Activated T-cell treated with anti-CD3 and anti-CD28 coated beads, Interleukin-2, amount 50 U/mL, for 72 hours (primary cell): Measurements from ENCODE around the gene NFYC. TPM values are rescaled to one million over a fixed set of nuclear protein-coding genes. Genes with fewer than 3 reads are reported as not detected.

Experiments
- ATAC-seq, 2 donors: fragments of 150-1000 bp; cut with Tn5 transposase; replicated peaks in 1 of 2; 2 replicates each; pipeline ENCODE4 v1.10.0; 2021; ENCODE audit warnings: moderate library complexity in 2 of 2, mild to moderate bottlenecking in 1 of 2
- DNase-seq, 2 donors: peaks; one replicate each; pipeline ENCODE4 v3.0.0; 2021 to 2022; ENCODE audit warnings: mixed read lengths in 1 of 2
- H3K27ac Mint-ChIP-seq: one replicate; pipeline ENCODE4 v1.8.0; 2022; ENCODE audit warnings: mild to moderate bottlenecking, moderate library complexity, mixed read lengths
- H3K27me3 Mint-ChIP-seq: one replicate; pipeline ENCODE4 v1.8.0; 2022; ENCODE audit warnings: low read depth, mixed read lengths
- H3K36me3 Mint-ChIP-seq, 2 donors: one replicate each; pipeline ENCODE4 v1.8.0; 2022; ENCODE audit warnings: mixed read lengths in 2 of 2, mild to moderate bottlenecking in 1 of 2; ENCODE audit not compliant: insufficient read depth in 2 of 2
- H3K4me1 Mint-ChIP-seq: one replicate; pipeline ENCODE4 v1.8.0; 2022; ENCODE audit warnings: low read depth, mixed read lengths
- H3K4me3 Mint-ChIP-seq, 2 donors: one replicate each; pipeline ENCODE4 v1.8.0; 2022; ENCODE audit warnings: mild to moderate bottlenecking in 2 of 2, mixed read lengths in 2 of 2, moderate library complexity in 2 of 2
- H3K9me3 Mint-ChIP-seq, 2 donors: one replicate each; pipeline ENCODE4 v1.8.0; 2022; ENCODE audit warnings: mixed read lengths in 2 of 2
- total RNA-seq, 2 donors: library from RNA; stranded (reverse); gene quantifications; one replicate each; pipeline ENCODE4 v1.2.3, GENCODE V29; 2022

NFYC gene
- total RNA-seq, 2 donors from 2014 or later = 64.0 to 74.3 TPM

GRCh38 chr1:40751802-40752201 is 60.3 kb downstream of the NFYC start:
- Mint-ChIP-seq H3K27ac (peak overlapping the region; percentile 65), H3K27me3 (no peaks in the 10 kb centered on the region), H3K36me3 (peaks cover 4 to 15% of the 10 kb centered on the region in 2 donors), H3K9me3 (no peaks in the 10 kb centered on the region), H3K4me3 (no peak overlapping the region), H3K4me1 (peaks cover 34% of the 10 kb centered on the region)
- peak in 1 of 2 donors; percentile 21 for ATAC-seq
- DNase-seq = no peak

- H3K36me3 Mint-ChIP-seq = peaks cover 4 to 11% of the 10 kb centered on the region in 2 donors
- peak overlapping the region; percentile 65 to 93 for H3K4me3 Mint-ChIP-seq
- no peaks in the 10 kb centered on the region for H3K9me3 Mint-ChIP-seq
- DNase-seq = no peak
- peak overlapping the region; percentile 90 for H3K27ac Mint-ChIP-seq
- no peaks in the 10 kb centered on the region for H3K27me3 Mint-ChIP-seq
- H3K4me1 Mint-ChIP-seq = peaks cover 32% of the 10 kb centered on the region
- peak; percentile 82 to 95 for ATAC-seq
These were observed 61.8 kb downstream of the NFYC start for GRCh38 chr1:40753142-40753882.

- H3K4me1 Mint-ChIP-seq = peaks cover 32% of the 10 kb centered on the region
- no peak overlapping the region for H3K27ac Mint-ChIP-seq
- H3K9me3 Mint-ChIP-seq = no peaks in the 10 kb centered on the region
- no peak for DNase-seq
- ATAC-seq = no peak
- H3K36me3 Mint-ChIP-seq = peaks cover 4 to 12% of the 10 kb centered on the region in 2 donors
- no peaks in the 10 kb centered on the region for H3K27me3 Mint-ChIP-seq
- H3K4me3 Mint-ChIP-seq = no peak overlapping the region
These were observed 62.7 kb downstream of the NFYC start for GRCh38 chr1:40754201-40754600.

GRCh38 chr1:40755067-40755466 is 63.6 kb downstream of the NFYC start:
- no peak for DNase-seq
- Mint-ChIP-seq H3K27me3 (no peaks in the 10 kb centered on the region), H3K27ac (no peak overlapping the region), H3K4me1 (peaks cover 32% of the 10 kb centered on the region), H3K9me3 (no peaks in the 10 kb centered on the region), H3K4me3 (no peak overlapping the region), H3K36me3 (peaks cover 4 to 16% of the 10 kb centered on the region in 2 donors)
- no peak for ATAC-seq

GRCh38 chr1:40756523-40756922 is 65.0 kb downstream of the NFYC start:
- Mint-ChIP-seq H3K36me3 (peaks cover 4 to 18% of the 10 kb centered on the region in 2 donors), H3K4me1 (peaks cover 30% of the 10 kb centered on the region), H3K4me3 (no peak overlapping the region), H3K27ac (no peak overlapping the region), H3K9me3 (no peaks in the 10 kb centered on the region), H3K27me3 (no peaks in the 10 kb centered on the region)
- no peak for DNase-seq
- no peak for ATAC-seq

- H3K27ac Mint-ChIP-seq = no peak overlapping the region
- H3K27me3 Mint-ChIP-seq = no peaks in the 10 kb centered on the region
- no peak for DNase-seq
- no peak overlapping the region for H3K4me3 Mint-ChIP-seq
- H3K9me3 Mint-ChIP-seq = no peaks in the 10 kb centered on the region
- peaks cover 4 to 18% of the 10 kb centered on the region in 2 donors for H3K36me3 Mint-ChIP-seq
- peaks cover 27% of the 10 kb centered on the region for H3K4me1 Mint-ChIP-seq
- ATAC-seq = no peak
These were observed 65.6 kb downstream of the NFYC start for GRCh38 chr1:40757084-40757483.

GRCh38 chr1:40758004-40758403 is 66.5 kb downstream of the NFYC start:
- Mint-ChIP-seq H3K4me1 (peaks cover 28% of the 10 kb centered on the region), H3K27ac (no peak overlapping the region), H3K36me3 (peaks cover 3 to 16% of the 10 kb centered on the region in 2 donors), H3K9me3 (no peaks in the 10 kb centered on the region), H3K27me3 (no peaks in the 10 kb centered on the region), H3K4me3 (no peak overlapping the region)
- no peak for ATAC-seq
- DNase-seq = no peak

- no peak for DNase-seq
- ATAC-seq = no peak
- no peaks in the 10 kb centered on the region for H3K9me3 Mint-ChIP-seq
- H3K36me3 Mint-ChIP-seq = peaks cover under 1 to 19% of the 10 kb centered on the region in 2 donors
- H3K27me3 Mint-ChIP-seq = no peaks in the 10 kb centered on the region
- H3K4me1 Mint-ChIP-seq = peaks cover 27% of the 10 kb centered on the region
- no peak overlapping the region for H3K27ac Mint-ChIP-seq
- no peak overlapping the region for H3K4me3 Mint-ChIP-seq
These were observed 67.3 kb downstream of the NFYC start for GRCh38 chr1:40758578-40759343.

- no peak overlapping the region for H3K27ac Mint-ChIP-seq
- H3K9me3 Mint-ChIP-seq = no peaks in the 10 kb centered on the region
- ATAC-seq = no peak
These were observed 69.5 kb downstream of the NFYC start for GRCh38 chr1:40760984-40761383.

GRCh38 chr1:40762144-40762923 is 70.8 kb downstream of the NFYC start:
- Mint-ChIP-seq H3K4me1 (peaks cover 38% of the 10 kb centered on the region), H3K27ac (no peak overlapping the region), H3K36me3 (peaks cover 5 to 18% of the 10 kb centered on the region in 2 donors), H3K4me3 (no peak overlapping the region), H3K9me3 (no peaks in the 10 kb centered on the region), H3K27me3 (no peaks in the 10 kb centered on the region)
- DNase-seq (no peak), ATAC-seq (no peak)

More at GRCh38 chr1:40760984-40761383, 69.5 kb downstream of the NFYC start:
- no peak for DNase-seq
- no peaks in the 10 kb centered on the region for H3K27me3 Mint-ChIP-seq
- H3K36me3 Mint-ChIP-seq = peaks cover 5 to 18% of the 10 kb centered on the region in 2 donors
- H3K4me1 Mint-ChIP-seq = peaks cover 38% of the 10 kb centered on the region
- H3K4me3 Mint-ChIP-seq = no peak overlapping the region

GRCh38 chr1:40763742-40764532 is 72.4 kb downstream of the NFYC start:
- peak overlapping the region; percentile 64 to 74 for H3K4me3 Mint-ChIP-seq
- peak overlapping the region; percentile 72 for H3K27ac Mint-ChIP-seq
- peaks cover 5 to 17% of the 10 kb centered on the region in 2 donors for H3K36me3 Mint-ChIP-seq
- H3K27me3 Mint-ChIP-seq = no peaks in the 10 kb centered on the region
- H3K4me1 Mint-ChIP-seq = peaks cover 38% of the 10 kb centered on the region
- no peaks in the 10 kb centered on the region for H3K9me3 Mint-ChIP-seq
- DNase-seq (no peak), ATAC-seq (peak; percentile 54 to 75)

GRCh38 chr1:40764981-40765380 is 73.5 kb downstream of the NFYC start:
- no peaks in the 10 kb centered on the region for H3K9me3 Mint-ChIP-seq
- DNase-seq (no peak), ATAC-seq (no peak)
- H3K4me1 Mint-ChIP-seq = peaks cover 38% of the 10 kb centered on the region
- no peak overlapping the region for H3K4me3 Mint-ChIP-seq
- H3K27ac Mint-ChIP-seq = no peak overlapping the region
- no peaks in the 10 kb centered on the region for H3K27me3 Mint-ChIP-seq
- peaks cover 5 to 12% of the 10 kb centered on the region in 2 donors for H3K36me3 Mint-ChIP-seq
